Stimulated activated naive CD8-positive, alpha-beta T cell treated with anti-CD3 and anti-CD28 coated beads, Interleukin-15, amount 100 ng/mL, for 72 hours (primary cell): ENCODE data around the gene PSORS1C1.
"Not testable (repeated sequence)": the region's sequence is repeated elsewhere in the genome, so short reads cannot be mapped to it uniquely, and the experiment has no call there.

Experiments used
- ATAC-seq: fragments of 150-1000 bp; cut with Tn5 transposase; 2 replicates; pipeline ENCODE4 v1.10.0; 2021; ENCODE audit warnings: mild to moderate bottlenecking, moderate library complexity
- DNase-seq, 2 donors: peaks; one replicate each; pipeline ENCODE4 v3.0.0; 2021 to 2022
- H3K27ac Mint-ChIP-seq, 2 donors: one replicate each; pipeline ENCODE4 v1.8.0; 2022; ENCODE audit warnings: mild to moderate bottlenecking in 2 of 2, mixed read lengths in 2 of 2, moderate library complexity in 2 of 2
- H3K27me3 Mint-ChIP-seq: one replicate; pipeline ENCODE4 v1.8.0; 2022; ENCODE audit warnings: mixed read lengths
- H3K4me1 Mint-ChIP-seq: one replicate; pipeline ENCODE4 v1.8.0; 2022; ENCODE audit warnings: mild to moderate bottlenecking, mixed read lengths
- H3K4me3 Mint-ChIP-seq, 2 donors: one replicate each; pipeline ENCODE4 v1.8.0; 2022; ENCODE audit warnings: mild to moderate bottlenecking in 2 of 2, mixed read lengths in 2 of 2, moderate library complexity in 1 of 2
- H3K9me3 Mint-ChIP-seq, 2 donors: one replicate each; pipeline ENCODE4 v1.8.0; 2022; ENCODE audit warnings: mixed read lengths in 2 of 2

PSORS1C1 gene

GRCh38 chr6:31170600-31170881, 55.9 kb downstream of the PSORS1C1 start, which contains the start of gene POU5F1:
Gene POU5F1, minus strand, starts transcription at chr6:31170682. Its CDS starts 62 bp downstream, at chr6:31170620.
- H3K9me3 Mint-ChIP-seq: no peaks in the 10 kb centered on the region
- no peaks in the 10 kb centered on the region for H3K27me3 Mint-ChIP-seq
- H3K27ac Mint-ChIP-seq: peak within 1 kb of the TSS in 1 of 2 donors; percentile 94
- no peak for DNase-seq
- H3K4me3 Mint-ChIP-seq: no peak within 1 kb of the TSS
- H3K4me1 Mint-ChIP-seq: peaks cover 1% of the 10 kb centered on the region
- no peak for ATAC-seq

- ATAC-seq: no peak
- no peaks in the 10 kb centered on the region for H3K9me3 Mint-ChIP-seq
Measured at GRCh38 chr6:31170987-31171671, 56.5 kb downstream of the PSORS1C1 start.

DNA sequence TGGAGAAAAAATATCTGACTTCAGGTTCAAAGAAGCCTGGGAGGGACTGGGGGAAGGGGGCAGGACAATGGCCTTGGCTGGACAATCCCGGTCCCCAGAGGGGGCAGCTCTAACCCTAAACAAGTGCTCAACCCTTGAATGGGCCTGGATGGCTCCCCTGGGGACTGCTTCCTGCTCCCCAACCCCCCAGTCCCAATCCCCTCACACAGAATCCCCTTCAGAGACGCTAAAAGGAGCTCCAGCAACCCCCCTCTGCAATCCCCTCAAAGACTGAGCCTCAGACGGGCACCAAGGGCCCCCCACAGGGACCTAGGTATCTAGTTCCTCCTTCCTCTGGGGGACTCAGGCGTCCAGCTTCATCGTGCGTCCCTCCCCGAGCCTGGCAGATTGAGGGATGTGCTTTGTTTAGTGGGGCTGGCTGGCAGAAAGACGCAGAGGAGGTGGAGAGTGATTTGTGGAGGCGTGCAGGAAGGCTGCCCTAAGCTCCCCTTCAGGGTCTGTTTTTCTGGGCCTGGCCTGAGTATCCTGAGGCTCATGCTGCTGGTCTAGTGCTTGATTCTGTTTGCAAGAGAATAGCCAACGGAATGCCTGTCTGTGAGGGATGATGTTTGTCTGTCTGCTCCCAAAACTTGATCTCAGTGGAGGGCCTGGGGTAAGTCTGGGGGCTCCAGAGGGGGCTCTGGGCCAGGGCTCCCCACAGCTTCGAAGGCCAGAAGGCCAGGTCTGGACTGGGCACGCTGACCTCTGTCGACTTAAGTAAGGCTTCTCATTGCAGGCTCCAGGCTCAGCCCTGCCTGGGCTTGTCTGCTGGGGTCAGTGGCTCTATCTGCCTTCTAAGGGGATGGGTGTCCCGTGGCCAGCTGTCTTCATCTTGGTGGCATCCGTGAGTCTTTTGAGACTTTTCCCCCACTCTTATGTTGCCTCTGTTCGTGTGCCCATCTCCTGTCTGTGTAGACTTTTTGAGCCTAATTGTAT, 57.6 kb downstream of the PSORS1C1 start:
- Mint-ChIP-seq H3K9me3 (no peaks in the 10 kb centered on the region), H3K27ac (peak overlapping the region in 1 of 2 donors; percentile 6), H3K27me3 (no peaks in the 10 kb centered on the region), H3K4me3 (no peak overlapping the region), H3K4me1 (peaks cover 8% of the 10 kb centered on the region)
- DNase-seq: no peak
- ATAC-seq: no peak

More at GRCh38 chr6:31170987-31171671, 56.5 kb downstream of the PSORS1C1 start:
- Mint-ChIP-seq H3K27me3 (no peaks in the 10 kb centered on the region), H3K4me1 (peaks cover 7% of the 10 kb centered on the region), H3K4me3 (no peak overlapping the region), H3K27ac (no peak overlapping the region)
- no peak for DNase-seq

- DNase-seq: no peak
- no peak for ATAC-seq
Measured at GRCh38 chr6:31172973-31173384, 58.4 kb downstream of the PSORS1C1 start.

DNA sequence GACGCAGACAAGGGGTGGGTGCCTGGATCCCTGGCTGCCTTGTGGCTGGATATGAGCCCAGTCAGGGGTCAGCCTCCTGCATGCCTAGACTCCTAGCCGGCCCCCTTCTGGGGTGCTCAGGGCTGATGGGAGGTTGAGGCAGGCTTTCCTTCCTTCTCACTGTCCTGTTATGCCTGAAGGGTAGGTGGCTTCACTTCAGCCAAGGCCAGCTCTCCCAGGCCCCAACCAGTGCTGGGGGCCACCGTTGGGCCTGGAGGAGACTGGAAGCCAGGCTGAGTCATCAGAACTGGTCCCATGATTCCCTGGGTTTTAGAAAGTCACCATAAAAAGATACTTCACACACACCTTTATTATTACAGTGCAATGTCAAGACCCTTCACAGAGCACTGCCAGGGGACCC, 58.8 kb downstream of the PSORS1C1 start:
- H3K27ac Mint-ChIP-seq: no peak overlapping the region
- H3K4me1 Mint-ChIP-seq: peaks cover 8% of the 10 kb centered on the region
- H3K9me3 Mint-ChIP-seq: no peaks in the 10 kb centered on the region
- no peak overlapping the region for H3K4me3 Mint-ChIP-seq
- DNase-seq (no peak), ATAC-seq (no peak)
- H3K27me3 Mint-ChIP-seq: no peaks in the 10 kb centered on the region

More at GRCh38 chr6:31172973-31173384, 58.4 kb downstream of the PSORS1C1 start:
- Mint-ChIP-seq H3K27ac (no peak overlapping the region), H3K4me3 (no peak overlapping the region), H3K4me1 (peaks cover 8% of the 10 kb centered on the region), H3K27me3 (no peaks in the 10 kb centered on the region), H3K9me3 (no peaks in the 10 kb centered on the region)

- Mint-ChIP-seq H3K27ac (no peak overlapping the region), H3K4me3 (no peak overlapping the region), H3K27me3 (no peaks in the 10 kb centered on the region), H3K4me1 (peaks cover 15% of the 10 kb centered on the region), H3K9me3 (no peaks in the 10 kb centered on the region)
- no peak for ATAC-seq
- DNase-seq: no peak
Measured at GRCh38 chr6:31174378-31174777, 59.8 kb downstream of the PSORS1C1 start.

DNA sequence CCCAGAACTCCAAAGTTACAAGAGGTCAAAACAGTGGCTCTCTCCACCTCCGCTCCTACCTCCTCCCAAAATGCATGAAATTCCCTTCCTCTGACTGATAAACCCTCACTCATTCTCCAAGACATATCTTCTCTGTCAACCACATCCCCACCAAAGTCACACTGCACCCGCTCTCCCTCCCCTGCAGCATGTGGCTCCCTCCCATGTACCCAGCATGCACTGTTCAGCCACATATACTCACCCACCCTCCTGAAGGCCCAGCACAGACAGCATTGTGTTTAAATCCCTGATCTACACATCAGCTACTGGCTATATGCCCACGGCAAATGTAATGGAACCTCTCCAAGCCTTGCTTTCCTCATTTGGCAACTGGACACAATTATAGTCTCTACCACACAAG, 61.4 kb downstream of the PSORS1C1 start:
- Mint-ChIP-seq H3K4me1 (peaks cover 15% of the 10 kb centered on the region), H3K27ac (no peak overlapping the region), H3K9me3 (no peaks in the 10 kb centered on the region), H3K4me3 (no peak overlapping the region), H3K27me3 (no peaks in the 10 kb centered on the region)
- no peak for DNase-seq
- no peak for ATAC-seq

- Mint-ChIP-seq H3K27ac (peak overlapping the region in 1 of 2 donors; percentile 43), H3K9me3 (no peaks in the 10 kb centered on the region), H3K4me3 (no peak overlapping the region), H3K27me3 (no peaks in the 10 kb centered on the region), H3K4me1 (peaks cover 15% of the 10 kb centered on the region)
- no peak for ATAC-seq
- DNase-seq: no peak
Measured at GRCh38 chr6:31178143-31179041, 63.8 kb downstream of the PSORS1C1 start.

GRCh38 chr6:31179042-31179386, 64.4 kb downstream of the PSORS1C1 start:
- Mint-ChIP-seq H3K4me3 (no peak overlapping the region), H3K27ac (peak overlapping the region; percentile 30 to 35)

GRCh38 chr6:31179896-31180295, 65.3 kb downstream of the PSORS1C1 start:
- no peaks in the 10 kb centered on the region for H3K27me3 Mint-ChIP-seq
- peaks cover 15% of the 10 kb centered on the region for H3K4me1 Mint-ChIP-seq
- DNase-seq: no peak
- peak overlapping the region; percentile 85 to 88 for H3K4me3 Mint-ChIP-seq
- no peak for ATAC-seq
- no peaks in the 10 kb centered on the region for H3K9me3 Mint-ChIP-seq
- no peak overlapping the region for H3K27ac Mint-ChIP-seq

More at GRCh38 chr6:31179042-31179386, 64.4 kb downstream of the PSORS1C1 start:
- DNase-seq (no peak), ATAC-seq (no peak)
- no peaks in the 10 kb centered on the region for H3K27me3 Mint-ChIP-seq
- peaks cover 15% of the 10 kb centered on the region for H3K4me1 Mint-ChIP-seq
- no peaks in the 10 kb centered on the region for H3K9me3 Mint-ChIP-seq

DNA sequence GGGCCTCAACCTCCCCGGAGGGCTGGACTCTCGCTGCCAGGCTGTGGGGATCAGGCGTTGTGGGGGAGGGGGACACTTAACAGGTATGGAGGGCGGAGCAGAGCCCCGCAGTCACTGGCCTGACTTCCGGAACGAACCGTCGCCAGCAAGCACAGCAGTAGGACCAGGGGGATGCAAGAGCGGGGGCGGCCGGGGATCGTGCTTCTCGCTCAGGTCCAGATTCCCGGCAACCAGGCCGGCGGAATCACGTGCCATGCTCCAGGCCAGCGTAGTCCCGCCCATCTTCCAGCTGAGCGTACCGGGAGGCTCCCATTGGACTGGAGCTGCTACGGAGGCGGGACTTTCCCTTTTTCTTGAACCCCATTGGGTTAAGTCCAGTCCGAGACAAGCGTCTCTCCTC, 65.9 kb downstream of the PSORS1C1 start:
- peak; percentile 98 for ATAC-seq
- Mint-ChIP-seq H3K27ac (peak overlapping the region; percentile 70 to 86), H3K9me3 (no peaks in the 10 kb centered on the region), H3K27me3 (no peaks in the 10 kb centered on the region), H3K4me1 (peaks cover 16% of the 10 kb centered on the region), H3K4me3 (peak overlapping the region; percentile 85 to 88)
- DNase-seq: peak; percentile 55 to 78

DNA sequence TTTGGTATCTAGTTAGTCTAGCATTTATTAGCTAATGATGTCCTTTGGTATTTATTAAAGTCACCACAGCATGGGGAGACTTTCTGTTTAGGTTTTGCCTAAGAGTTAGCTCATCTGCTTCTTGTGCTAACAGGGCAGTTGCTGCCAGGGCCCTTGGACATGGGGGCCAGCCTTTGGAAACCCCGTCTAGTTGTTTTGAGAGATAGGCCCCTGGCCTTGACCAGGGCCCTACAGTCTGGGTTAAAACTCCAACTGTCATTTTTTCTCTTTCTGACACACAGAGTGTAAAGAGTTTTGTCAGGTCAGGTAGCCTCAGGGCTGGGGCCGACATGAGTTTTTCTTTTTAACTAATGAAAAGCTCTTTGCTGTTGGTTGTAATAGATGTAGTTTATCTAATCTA, 68.7 kb downstream of the PSORS1C1 start:
- H3K4me1 Mint-ChIP-seq: peaks cover 19% of the 10 kb centered on the region
- not testable (repeated sequence) for ATAC-seq, H3K27ac Mint-ChIP-seq, DNase-seq, H3K27me3 Mint-ChIP-seq, H3K9me3 Mint-ChIP-seq, H3K4me3 Mint-ChIP-seq

DNA sequence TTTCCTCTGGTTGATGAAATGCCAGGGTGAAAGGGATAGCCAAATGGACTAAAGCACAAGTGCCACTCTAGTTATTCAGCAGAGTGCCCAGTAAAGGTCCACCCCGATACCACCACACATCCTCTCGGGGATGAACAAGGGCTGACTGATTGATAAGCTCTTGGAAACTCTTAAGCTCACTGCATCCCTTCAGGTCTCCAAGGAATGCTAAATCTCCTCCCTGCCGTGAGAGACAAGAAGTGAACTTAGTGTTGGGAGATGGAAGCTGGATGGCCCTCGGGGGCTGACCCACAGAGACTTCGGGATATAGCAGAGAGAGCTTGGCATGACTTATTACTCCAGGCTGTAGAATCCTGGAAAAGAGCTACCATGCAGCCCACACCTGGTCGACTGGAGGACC, 69.3 kb downstream of the PSORS1C1 start:
- peaks cover 15% of the 10 kb centered on the region for H3K4me1 Mint-ChIP-seq
- not testable (repeated sequence) for H3K27ac Mint-ChIP-seq, DNase-seq, H3K27me3 Mint-ChIP-seq, ATAC-seq, H3K4me3 Mint-ChIP-seq, H3K9me3 Mint-ChIP-seq

- H3K9me3 Mint-ChIP-seq, H3K27me3 Mint-ChIP-seq, DNase-seq, H3K27ac Mint-ChIP-seq: not testable (repeated sequence)
- H3K4me1 Mint-ChIP-seq: peaks cover 13% of the 10 kb centered on the region
- H3K4me3 Mint-ChIP-seq: peak overlapping the region in 1 of 2 donors; percentile 38
- peak; percentile 48 for ATAC-seq
Measured at GRCh38 chr6:31185695-31186051, 71.1 kb downstream of the PSORS1C1 start.

DNA sequence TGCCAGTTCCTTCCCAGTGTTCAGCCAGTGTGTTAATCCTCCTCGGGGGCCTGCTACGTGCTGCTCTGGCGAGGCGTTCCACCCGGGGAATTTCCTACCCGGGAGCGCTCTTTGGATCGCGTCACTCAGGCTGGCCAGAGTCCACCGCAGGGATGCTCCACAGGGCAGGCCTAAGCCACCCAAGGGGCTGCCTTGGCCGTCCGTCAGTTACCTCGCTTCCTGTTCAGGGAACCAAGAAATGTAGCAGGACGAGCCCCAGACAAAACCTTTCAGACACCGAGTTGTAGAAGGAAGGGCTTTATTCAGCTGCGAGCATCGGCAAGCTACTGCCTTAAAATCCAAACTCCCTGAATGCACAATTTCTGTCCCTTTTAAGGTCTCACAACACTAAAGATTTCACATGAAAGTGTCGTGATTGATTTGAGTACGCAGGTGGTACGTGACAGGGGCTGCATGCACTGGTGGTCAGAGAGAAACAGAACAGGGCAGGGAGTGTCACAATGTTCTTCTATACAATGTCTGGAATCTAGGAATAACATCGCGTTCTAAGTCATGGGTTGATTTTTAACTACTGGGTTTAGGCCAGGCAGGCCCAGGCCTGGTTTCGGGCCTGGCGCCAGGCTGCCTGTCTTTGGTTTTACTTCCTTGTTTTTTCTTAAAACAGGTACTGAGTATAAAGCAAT, 71.6 kb downstream of the PSORS1C1 start:
- Mint-ChIP-seq H3K4me3 (no peak overlapping the region), H3K27ac (no peak overlapping the region), H3K9me3 (no peaks in the 10 kb centered on the region), H3K4me1 (peaks cover 13% of the 10 kb centered on the region), H3K27me3 (no peaks in the 10 kb centered on the region)
- ATAC-seq: no peak
- DNase-seq: no peak
